IPS-18c (cell line): ENCODE data around the gene PTPRB.

Experiments
- H3K4me3 ChIP-seq: 2 replicates; pipeline ENCODE4 v1.7.0; 2013; ENCODE audit warnings: low read depth, mild to moderate bottlenecking, low read length, moderate library complexity; ENCODE audit not compliant: insufficient read depth
- H3K9me3 ChIP-seq: one replicate; pipeline ENCODE4 v1.6.1; 2013; ENCODE audit warnings: mild to moderate bottlenecking, low read length, moderate library complexity; ENCODE audit not compliant: control insufficient read depth, insufficient read depth

The PTPRB gene

DNA sequence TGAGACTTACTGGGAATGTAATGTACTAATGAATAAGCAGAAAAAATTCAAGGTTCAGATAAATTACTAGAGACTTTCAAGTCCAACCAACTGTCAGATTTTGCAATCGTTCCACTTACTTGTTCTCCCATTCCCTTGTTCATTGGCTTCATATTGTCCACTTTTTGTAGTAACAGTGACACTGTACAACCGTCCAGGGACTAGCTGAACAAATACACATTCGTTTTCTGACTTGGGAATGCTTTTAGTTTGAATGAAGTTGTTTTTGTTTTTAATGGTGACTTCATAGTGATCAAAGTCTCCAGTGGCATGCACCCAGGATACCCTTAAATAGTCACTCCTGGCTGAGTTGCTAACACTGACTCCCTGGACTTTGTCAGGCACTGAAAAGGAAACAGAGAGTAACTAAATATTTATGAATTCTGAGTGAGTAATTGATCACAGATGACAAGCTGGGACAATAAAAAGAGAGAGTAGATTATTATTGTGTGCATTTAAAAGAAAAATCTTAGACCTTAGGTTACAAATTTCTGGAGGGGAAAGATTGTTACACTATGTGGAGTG is 65.4 kb downstream of the PTPRB start:
- Histone ChIP-seq H3K9me3 (no peaks in the 10 kb centered on the region), H3K4me3 (no peak overlapping the region)

DNA sequence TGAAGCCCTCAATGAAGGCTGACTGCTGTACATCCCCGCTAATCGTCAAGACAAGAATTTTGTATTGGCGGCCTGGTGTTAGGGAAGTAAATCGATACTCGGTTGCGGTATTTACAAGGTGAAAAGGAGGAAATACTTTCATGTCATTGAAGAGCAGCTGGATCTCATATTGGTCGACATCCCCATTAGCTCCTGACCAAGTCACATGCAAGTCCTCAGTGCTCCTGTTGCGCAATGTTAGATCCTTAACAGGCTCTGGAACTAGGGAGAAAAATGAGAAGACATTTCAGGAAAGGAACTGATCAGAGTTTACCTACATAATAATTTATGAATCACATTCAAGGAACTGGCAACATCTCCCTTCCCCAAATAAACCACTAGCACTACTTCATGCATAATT is 66.2 kb downstream of the PTPRB start:
- no peak overlapping the region for H3K4me3 ChIP-seq
- no peaks in the 10 kb centered on the region for H3K9me3 ChIP-seq

DNA sequence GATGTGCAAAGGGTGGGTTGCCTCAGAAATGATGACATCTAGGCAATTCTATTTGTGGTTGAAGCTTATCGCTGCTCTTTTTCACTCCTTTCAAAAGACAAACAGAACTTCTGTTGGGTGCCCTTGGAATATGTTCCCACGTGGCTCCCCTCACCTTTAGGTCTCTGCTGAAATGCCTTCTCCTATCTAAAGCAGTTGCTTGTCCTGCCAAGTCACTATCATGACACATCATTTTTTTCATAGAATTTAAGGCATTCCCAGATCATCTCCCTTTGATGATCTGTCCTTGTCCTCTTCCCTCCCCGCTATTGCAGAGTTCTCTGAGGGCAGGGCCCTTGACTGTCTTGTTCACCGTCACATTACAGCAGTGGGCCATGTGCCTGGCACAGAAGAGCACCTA is 75.7 kb downstream of the PTPRB start:
- Histone ChIP-seq H3K4me3 (no peak overlapping the region), H3K9me3 (no peaks in the 10 kb centered on the region)

DNA sequence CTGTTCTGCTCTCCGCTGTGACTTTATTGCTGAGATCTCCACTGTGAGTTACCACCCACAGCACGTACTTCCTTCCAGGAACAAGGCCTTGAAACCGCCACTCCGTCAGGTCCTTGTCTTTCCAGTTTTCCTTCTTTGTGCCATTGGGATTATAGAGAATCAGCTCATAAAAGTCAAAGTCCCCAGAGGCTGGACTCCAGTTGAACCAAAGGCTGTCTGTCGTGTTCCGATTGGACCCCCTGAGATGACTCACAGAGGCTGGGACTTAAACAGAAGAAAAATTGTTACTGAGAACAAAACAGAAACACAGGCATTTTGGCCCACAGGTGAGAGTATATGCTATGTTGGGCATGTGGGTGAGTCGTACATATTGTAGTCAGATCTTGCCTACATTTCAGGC is 76.6 kb downstream of the PTPRB start:
- H3K9me3 ChIP-seq, result no peaks in the 10 kb centered on the region
- H3K4me3 ChIP-seq, result no peak overlapping the region

DNA sequence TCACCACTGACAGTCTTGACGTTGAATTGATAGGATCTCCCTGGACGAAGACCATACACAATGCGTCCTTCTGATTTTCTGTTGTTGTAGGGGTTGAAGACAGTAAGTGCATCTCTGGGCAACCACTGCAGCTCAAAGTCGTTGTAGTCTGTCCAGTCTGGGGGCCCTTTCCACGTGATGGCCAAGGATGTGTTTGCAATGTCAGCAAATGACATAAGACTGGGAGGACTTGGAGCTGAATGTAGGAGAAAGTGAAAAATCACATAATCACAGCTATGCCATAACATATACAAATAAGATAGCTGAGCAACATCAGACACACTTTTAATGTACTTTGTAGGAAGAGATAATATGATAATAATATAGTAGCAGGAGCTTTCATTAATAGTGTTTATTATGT is 77.8 kb downstream of the PTPRB start:
- Histone ChIP-seq H3K9me3 (no peaks in the 10 kb centered on the region), H3K4me3 (no peak overlapping the region)

DNA sequence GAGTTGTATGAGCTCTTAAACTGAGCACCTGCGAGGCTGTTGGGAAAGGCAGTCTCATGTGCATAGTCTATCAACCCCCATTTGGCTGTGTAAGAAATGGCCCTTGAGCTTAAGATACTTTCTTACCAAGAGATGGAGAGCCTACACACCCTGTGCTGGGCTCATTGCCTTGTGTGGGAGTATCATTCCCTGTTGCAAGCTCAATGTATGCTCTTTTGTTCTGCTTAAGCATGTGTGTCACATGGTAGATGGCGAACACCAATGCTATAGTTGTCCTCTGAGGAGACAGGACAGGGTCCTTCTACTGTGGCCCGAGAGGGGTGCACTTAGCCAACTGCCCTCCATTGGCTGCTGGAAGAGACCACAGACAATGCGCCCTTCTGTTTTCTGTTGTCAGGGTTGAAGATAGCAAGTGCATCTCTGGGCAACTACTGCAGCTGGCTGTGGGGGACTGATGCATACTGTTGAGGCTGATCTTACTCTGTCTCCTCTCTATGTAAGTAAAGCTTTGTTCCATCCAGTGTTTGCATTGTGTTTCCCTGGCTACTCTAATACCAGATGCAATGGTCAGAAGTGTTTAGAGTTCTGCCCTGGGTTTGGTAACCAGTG is 79.5 kb downstream of the PTPRB start:
- Histone ChIP-seq H3K4me3 (no peak overlapping the region), H3K9me3 (no peaks in the 10 kb centered on the region)

DNA sequence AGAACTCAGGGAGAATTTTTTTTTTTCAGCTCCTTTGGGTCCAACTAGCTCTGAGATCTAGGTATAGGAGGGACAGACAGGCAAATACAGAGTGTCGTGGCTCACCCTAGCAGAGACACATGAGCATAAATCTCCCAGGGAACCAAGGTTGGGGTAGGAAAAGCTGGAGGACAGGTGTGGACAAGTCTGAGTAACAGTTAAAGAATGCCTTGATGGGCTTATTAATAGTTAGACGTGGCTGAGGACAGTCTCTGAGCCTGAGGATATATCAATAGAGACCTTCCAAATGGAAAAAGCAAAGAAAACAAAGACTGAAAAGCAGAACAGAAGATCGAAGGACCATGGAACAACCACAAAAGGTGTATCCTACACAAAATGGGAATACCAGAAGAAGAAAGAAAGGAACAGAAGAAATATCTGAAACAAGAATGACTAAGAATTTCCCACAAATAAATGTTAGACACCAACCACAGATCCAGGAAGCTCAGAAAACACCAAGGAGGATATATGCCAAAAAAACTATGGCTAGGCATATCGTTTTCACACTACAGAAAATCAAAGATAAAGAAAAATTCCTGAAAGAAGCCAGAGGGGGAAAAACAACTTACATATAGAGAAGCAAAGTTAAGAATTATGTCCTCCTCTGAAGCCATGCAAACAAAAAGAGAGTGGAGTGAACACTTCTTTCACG is 80.9 kb downstream of the PTPRB start:
- Histone ChIP-seq H3K9me3 (no peaks in the 10 kb centered on the region), H3K4me3 (no peak overlapping the region)

DNA sequence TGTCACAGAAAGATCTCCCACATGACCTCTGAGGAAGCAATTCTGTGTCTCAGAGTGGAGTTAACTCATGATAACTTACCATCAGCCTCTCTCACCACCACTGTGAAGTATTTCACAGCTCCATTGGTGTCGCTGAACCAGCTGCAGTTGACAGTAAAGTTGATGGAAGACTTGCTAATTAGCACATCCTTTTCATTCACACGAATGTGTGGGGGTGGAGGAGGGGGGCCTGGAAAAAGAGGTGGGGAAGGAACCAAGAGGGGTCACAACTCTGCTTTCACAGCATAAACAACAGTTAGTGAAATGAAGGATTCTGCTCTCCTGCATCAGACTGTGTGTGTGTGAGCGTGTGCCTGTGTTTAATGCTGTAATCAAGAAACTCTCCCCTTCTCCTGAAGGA is 82.1 kb downstream of the PTPRB start:
- no peak overlapping the region for H3K4me3 ChIP-seq
- no peaks in the 10 kb centered on the region for H3K9me3 ChIP-seq

DNA sequence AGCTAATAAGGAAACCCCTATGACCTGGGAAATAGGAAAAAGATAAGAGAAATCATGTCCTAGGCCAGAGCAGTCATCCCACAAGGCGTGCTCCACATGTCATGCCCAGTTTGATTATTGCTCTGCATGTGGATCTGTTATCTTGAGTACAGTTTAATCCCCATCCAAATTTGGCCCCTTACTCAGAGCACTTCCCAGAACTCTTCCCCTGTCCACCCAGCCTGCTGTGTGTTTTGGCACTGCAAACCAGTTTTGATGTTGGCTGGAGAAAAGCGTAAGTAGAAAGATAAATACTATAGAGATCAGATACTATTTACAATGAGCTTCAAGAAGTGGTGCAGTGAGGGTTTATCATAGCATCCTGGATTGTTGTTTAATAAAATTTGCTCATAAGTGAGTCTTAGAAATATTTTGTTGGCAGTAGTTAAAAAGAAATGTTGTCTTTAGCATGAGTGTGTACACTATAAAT is 83.8 kb downstream of the PTPRB start:
- H3K4me3 ChIP-seq, result no peak overlapping the region
- H3K9me3 ChIP-seq, result no peaks in the 10 kb centered on the region

DNA sequence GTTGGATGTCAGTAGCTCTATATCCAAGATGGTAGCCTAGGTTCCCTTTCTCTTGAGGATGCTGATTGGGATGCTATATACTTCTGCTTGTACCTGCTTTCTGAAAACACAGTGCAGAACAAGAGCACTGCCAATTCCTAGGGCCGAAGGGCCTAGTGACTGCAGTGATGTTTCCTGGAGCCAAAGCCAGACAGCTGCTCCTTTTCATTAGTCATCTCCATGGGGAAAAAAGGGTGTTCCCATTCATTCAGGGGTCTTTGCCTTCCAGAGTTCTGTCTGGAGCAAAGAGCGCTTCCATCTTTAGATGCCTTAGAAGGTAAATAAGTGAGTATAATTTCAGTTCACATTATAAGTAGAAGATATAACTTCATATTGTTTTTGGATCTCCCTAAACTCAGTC is 85.5 kb downstream of the PTPRB start:
- no peaks in the 10 kb centered on the region for H3K9me3 ChIP-seq
- H3K4me3 ChIP-seq, result no peak overlapping the region

DNA sequence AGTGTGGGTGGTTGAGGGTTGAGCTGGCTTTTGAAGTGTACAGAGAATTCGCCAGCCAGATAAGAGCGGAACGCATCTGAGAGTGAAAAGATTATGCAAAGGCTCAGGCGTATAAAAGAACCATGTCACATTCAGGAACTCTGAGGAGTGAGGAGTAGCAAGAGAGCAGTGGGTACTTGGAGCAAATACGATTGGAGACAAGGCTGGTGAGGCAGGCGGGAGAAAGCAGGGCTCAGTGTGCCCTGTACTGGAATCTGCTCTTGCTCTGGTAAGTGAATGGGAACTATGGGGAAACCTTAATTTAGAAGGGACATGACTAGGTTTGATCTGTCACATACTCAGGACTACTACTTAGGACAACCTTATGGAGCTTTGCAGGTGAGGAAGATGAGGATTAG is 87.0 kb downstream of the PTPRB start:
- Histone ChIP-seq H3K4me3 (no peak overlapping the region), H3K9me3 (no peaks in the 10 kb centered on the region)

DNA sequence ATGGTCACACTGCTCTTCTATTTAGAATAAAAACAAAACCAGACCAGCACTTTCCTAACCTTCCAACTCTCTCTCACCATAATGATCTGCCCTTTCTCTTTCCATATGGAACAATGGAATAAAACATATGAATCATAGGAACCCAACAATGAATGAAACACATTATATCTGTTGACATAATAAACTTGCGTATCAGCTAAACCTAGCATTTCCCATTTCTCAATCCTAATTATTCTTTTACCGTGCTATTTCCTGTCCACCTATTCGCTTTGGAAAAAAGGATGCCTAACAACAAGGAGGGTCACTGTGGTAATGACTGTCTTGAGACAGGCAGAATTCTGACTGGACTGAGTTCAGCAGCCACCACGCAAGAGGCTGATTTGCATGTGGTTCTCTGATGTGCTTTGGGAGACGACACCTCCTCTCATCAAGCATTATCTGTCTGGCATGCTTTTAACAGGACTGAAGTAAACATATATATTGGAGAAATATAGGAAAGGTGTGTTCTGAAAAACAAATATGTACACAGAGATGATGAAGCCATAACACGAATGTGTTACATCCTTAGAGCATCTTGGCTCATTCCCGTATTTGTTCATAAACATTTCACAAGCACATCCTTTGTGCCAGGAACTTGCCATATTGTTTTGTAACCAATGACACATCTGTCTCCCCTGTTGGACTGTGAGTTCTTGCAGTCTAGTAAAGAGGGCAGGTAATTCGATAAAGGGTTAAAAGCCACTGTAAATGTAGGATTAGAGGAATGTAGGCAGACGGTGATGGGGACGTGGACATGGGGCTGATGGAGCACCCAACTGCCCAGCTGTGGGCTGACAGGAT is 87.7 kb downstream of the PTPRB start:
- H3K9me3 ChIP-seq, result no peaks in the 10 kb centered on the region
- H3K4me3 ChIP-seq, result no peak overlapping the region

DNA sequence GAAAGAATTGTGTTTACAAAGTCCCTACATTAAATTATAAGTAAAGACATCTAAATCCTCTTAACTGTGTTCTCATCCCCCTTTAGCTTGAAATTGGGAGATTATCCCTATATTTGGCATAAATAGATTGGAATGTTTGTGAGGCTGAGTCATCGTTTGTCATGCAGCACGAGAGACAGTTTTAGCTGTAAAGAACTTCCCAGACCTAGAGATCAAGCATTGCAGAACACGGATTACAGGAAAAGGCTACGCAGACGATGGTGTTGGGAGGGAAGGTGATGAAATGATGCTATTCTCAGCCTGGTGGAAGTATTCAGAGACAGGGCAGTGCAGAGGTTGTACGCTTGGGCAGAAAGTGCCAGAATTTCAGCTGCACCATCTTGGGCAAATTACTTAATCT is 93.8 kb downstream of the PTPRB start:
- no peak overlapping the region for H3K4me3 ChIP-seq
- H3K9me3 ChIP-seq, result no peaks in the 10 kb centered on the region

DNA sequence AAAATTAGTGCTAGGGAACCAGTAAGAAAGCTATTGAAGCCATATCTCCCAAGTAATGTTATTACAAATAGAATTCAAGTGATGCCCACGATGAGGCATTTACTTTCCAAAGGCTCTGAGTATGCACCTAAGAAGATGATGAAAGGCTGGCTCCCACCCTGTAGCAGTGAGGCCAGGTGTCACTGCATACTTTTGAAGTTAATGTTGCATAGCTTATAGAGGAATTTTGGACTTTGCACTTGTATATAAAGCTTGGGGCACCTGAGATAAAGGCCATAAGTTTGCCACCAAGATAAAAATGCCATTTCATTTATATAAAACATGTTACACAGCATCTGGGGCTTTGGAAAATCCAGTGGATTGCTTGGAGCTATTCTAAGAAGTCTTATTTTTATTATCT is 96.2 kb downstream of the PTPRB start:
- H3K9me3 ChIP-seq, result no peaks in the 10 kb centered on the region

DNA sequence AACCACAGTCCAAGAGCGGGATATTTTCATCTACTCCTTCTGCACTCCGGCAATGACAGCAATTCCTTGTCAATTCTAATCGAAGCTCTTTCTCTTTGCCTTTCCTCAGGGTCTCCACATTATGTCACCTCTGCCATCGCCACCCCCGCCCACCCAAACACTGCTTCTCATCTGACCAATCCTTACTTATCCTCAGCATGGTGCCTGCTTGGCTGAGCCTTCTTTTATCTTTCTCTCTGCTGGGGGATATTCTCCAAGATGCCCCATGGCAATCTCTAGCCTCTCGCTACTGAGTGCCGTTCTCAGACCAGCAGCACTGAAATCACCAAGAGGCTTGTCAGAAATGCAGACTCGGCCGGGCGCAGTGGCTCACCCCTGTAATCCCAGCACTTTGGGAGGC is 100.6 kb downstream of the PTPRB start:
- Histone ChIP-seq H3K4me3 (no peak overlapping the region), H3K9me3 (no peaks in the 10 kb centered on the region)

More for the DNA sequence above, 96.2 kb downstream of the PTPRB start:
- H3K4me3 ChIP-seq, result no peak overlapping the region

DNA sequence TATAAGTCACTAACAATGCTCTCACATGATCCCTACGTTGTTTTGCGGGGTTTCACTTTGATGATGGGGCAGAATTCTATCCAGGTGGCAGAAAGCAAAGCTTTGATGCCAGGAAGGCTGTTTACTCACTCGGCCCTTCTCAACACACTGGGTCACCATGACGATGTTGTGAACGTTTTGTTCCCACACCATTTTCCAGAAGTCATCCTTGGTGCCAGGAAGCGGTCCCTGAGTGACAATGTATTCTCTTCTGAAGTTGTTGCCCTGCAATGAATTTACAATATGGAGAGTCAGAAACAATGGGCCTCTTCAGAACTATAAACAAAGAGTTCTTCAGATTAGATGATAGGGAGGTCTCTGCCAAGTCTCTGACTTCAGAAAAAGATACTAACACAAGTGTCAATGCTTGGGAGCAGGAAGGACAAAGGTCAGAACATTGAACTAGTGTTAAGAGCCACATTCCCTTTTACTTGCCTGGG is 101.3 kb downstream of the PTPRB start:
- H3K9me3 ChIP-seq, result no peaks in the 10 kb centered on the region
- H3K4me3 ChIP-seq, result no peak overlapping the region

DNA sequence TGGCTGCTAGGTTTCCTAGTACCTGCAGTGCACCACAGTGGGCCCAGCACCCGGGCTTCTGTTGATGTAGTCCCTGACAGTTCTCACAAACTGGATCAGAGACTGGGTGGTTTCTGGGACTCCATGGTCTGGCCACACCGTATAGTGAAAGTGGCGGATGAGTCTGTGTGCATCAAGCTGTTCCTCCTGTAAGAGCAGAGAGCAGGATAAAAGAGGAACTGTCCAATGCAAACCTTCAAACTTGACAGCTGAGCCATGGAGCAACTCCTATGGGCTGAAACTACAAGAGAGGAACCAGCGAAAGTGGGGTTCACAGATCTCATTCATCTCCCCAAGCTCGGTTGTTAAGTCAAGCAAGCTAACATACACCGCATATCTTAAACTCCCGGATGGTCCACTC is 102.8 kb downstream of the PTPRB start:
- no peaks in the 10 kb centered on the region for H3K9me3 ChIP-seq
- H3K4me3 ChIP-seq, result no peak overlapping the region

DNA sequence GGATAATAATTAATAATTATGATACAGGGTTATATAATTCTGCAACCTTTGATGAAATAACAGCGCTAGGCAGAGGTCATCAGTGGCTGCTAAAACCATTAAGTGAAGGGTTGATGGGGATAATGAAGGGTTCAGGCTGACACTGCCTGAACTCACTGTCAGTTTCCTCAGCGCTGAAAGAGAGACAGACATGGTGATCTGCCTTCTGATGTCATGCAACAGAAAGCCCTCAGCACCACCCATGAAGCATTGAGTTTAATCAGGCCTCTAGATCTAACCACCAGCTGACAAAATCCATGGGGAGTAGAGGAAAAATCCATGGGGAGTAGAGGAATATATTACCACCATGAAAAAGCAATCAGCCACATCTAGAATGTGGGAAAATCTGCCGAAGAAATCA is 107.6 kb downstream of the PTPRB start:
- Histone ChIP-seq H3K4me3 (no peak overlapping the region), H3K9me3 (no peaks in the 10 kb centered on the region)
